Esophagus squamous epithelium (tissue), 5 donors: ENCODE measurements around the gene TNFRSF25. TPM values are rescaled to one million over a fixed set of nuclear protein-coding genes. Genes with fewer than 3 reads are reported as not detected.
"Not testable (repeated sequence)": the region's sequence is repeated elsewhere in the genome, so short reads cannot be mapped to it uniquely, and the experiment has no call there.

Experiments used
- DNase-seq: peaks from one replicate; lab custom pipeline; 2025; lab: John Stamatoyannopoulos, UW
- H3K27ac ChIP-seq, 4 donors: fragments of 200-600 bp; sonication (generic); one replicate each; pipeline ENCODE4 v1.5.1; 2016 to 2019; ENCODE audit warnings: mild to moderate bottlenecking in 1 of 4
- H3K27me3 ChIP-seq, 4 donors: fragments of 200-600 bp; sonication (generic); 1 replicate in 3 of 4; 2 replicates in 1 of 4; pipeline versions ENCODE4 v1.5.1 to v1.6.0; 2017 to 2021; ENCODE audit warnings: antibody characterized with exemption in 1 of 4
- H3K36me3 ChIP-seq, 3 donors: fragments of 200-600 bp; sonication (generic); one replicate each; pipeline ENCODE4 v1.5.1; 2016 to 2019
- H3K4me1 ChIP-seq, 3 donors: fragments of 200-600 bp; sonication (generic); one replicate each; pipeline ENCODE4 v1.5.1; 2017 to 2019
- H3K4me3 ChIP-seq, 4 donors: fragments of 200-600 bp; sonication (generic); 1 replicate in 3 of 4; 2 replicates in 1 of 4; pipeline ENCODE4 v1.5.1; 2016 to 2019; ENCODE audit warnings: mild to moderate bottlenecking in 2 of 4, moderate library complexity in 1 of 4
- H3K9me3 ChIP-seq, 3 donors: fragments of 200-600 bp; sonication (generic); one replicate each; pipeline ENCODE4 v1.5.1; 2016 to 2019
- POLR2A ChIP-seq, 4 donors: fragments of 450-650 bp; IDR thresholded peaks; one replicate each; pipeline ENCODE4 v1.6.1; 2017; ENCODE audit warnings: antibody characterized with exemption in 4 of 4, mild to moderate bottlenecking in 4 of 4, moderate library complexity in 3 of 4
- WGBS, 2 donors: methylation state at CpG; one replicate each; pipeline ENCODE4 v1.1.5; 2018; 5-methylcytosine and 5-hydroxymethylcytosine counted together
- intact Hi-C: fragments of 100-400 bp; cut with DNase I; formaldehyde crosslinking; loops from one replicate; pipeline ENCODE4 v1.15.0; 2022
- total RNA-seq, 4 donors: library from RNA; depleted of rRNA; stranded (reverse); fragments of >200 nt; gene quantifications; one replicate each; pipeline ENCODE4 v1.1.0, GENCODE V29; 2016
- TF ChIP-seq, protein P1 (sequence below), 6 experiments: fragments of 450-650 bp in 4 of 6; fragments of 200-600 bp in 2 of 6; sonication (generic) in 2 of 6; IDR thresholded peaks; one replicate each; pipeline ENCODE4 v1.5.1; 2016 to 2019; ENCODE audit warnings: antibody characterized with exemption in 6 of 6, mild to moderate bottlenecking in 4 of 6, moderate library complexity in 4 of 6
- donor health status: DM: yes; HTN: yes; CAD: no.

The TNFRSF25 gene
- total RNA-seq, 4 donors from 2014 or later = 22.1 to 47.3 (median 34.3) TPM

DNA sequence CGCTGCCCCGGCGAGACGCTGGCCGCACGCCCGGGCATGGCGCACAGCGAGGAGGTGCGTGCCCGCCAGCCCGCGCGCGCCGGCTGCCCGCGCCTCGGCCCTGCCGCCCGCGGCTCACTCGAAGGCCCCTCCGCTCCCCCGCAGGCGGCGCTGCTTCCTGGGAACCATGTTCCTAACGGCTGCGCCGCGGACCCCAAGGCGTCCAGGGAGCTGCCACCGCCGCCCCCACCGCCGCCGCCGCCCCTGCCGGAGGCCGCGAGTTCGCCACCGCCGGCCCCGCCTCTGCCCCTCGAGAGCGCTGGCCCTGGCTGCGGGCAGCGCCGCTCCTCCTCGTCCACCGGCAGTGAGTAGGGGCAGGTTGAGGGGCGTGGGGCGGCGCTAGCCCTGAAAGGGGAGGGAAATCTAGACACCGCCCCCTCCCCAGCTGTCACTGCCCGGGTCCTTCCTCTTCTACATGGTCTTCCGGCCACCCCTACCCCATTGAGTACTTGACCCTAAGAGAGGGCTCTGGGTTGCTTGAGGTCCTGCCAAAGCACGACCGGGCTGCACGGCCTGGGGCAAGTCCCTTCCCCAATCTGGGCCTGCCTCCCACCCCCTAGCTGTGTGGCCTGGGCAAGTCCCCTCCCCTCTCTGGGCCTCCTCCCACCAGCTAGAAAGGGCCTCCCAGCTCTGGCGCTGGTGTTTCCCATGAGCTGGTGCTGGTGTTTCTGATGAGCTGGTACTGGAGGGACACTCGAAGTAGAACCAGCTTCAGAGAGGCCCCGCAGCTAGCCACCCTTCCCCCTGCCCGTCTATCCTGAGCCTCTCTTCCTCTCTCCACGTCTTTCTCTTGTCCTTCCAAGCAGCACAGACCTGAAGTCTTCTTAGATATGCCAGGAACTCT lies 17.0 kb downstream of the TNFRSF25 start:
- TF ChIP-seq POLR2A (IDR thresholded peaks at IDR 0.05) = no peak
- TF ChIP-seq, protein P1, sequence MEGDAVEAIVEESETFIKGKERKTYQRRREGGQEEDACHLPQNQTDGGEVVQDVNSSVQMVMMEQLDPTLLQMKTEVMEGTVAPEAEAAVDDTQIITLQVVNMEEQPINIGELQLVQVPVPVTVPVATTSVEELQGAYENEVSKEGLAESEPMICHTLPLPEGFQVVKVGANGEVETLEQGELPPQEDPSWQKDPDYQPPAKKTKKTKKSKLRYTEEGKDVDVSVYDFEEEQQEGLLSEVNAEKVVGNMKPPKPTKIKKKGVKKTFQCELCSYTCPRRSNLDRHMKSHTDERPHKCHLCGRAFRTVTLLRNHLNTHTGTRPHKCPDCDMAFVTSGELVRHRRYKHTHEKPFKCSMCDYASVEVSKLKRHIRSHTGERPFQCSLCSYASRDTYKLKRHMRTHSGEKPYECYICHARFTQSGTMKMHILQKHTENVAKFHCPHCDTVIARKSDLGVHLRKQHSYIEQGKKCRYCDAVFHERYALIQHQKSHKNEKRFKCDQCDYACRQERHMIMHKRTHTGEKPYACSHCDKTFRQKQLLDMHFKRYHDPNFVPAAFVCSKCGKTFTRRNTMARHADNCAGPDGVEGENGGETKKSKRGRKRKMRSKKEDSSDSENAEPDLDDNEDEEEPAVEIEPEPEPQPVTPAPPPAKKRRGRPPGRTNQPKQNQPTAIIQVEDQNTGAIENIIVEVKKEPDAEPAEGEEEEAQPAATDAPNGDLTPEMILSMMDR (IDR thresholded peaks at IDR 0.05) = no peak
- H3K4me1 ChIP-seq = peaks cover 17 to 34% (median 21%) of the 10 kb centered on the region in 3 donors
- no peaks in the 10 kb centered on the region for H3K9me3 ChIP-seq
- intact Hi-C loops = no loop called here
- WGBS, 2 donors = 43 to 57% methylated on average over 5 to 8 of the region's 66 CpGs
- DNase-seq = no peak
- no peak overlapping the region for H3K27ac ChIP-seq
- peaks cover 0 to 6% (median 0%) of the 10 kb centered on the region in 3 donors for H3K36me3 ChIP-seq
- H3K27me3 ChIP-seq = peaks cover 9 to 97% (median 17%) of the 10 kb centered on the region in 4 donors
- H3K4me3 ChIP-seq = peak overlapping the region in 3 of 4 donors; percentile 13 to 57 (median 35)

DNA sequence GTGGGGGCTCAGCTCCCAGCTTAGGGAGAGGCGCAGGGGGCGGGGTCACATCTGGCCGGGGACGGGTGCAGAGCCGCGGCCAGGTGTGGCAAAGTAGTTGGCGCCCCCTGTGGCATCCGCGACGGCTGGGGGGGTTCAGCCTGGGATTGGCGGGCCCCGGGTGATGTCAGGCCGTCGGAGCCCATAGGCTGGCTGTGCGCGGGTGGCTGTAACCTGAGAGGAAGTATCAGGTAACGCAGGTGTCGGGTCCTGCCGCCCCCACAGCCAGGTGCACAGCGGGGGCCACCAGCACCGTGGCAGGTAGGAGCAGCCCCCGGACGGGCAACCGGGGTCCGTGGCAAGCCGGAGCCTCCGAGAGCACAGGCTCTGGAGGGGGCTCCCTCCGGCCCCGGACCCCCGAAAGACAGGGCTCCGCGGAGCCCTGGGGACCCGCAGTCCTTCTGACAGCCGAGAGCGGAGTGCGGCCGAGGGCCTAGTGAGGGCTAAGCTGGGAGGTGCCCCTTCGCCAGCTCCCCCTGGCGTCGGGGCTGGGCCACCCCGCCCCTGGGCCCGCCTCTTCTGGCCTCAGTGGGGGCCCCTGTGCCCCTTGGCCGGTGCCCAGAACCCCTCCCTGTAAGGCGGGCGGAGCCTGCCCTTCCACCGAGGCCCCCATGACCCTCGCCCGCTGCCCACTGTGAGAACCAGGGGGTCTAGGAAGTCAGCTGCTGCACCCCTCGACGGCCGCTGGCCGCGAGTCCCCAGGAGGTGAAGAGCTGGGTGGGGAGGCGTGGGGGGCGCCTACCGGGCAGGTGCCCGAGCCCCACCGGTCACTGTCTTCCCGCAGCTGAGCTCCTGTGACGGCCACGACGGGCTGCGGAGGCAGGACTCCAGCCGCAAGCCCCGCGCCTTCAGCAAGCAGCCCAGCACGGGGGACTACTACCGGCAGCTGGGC lies 17.9 kb downstream of the TNFRSF25 start:
- Histone ChIP-seq H3K4me3 (peak overlapping the region in 3 of 4 donors; percentile 13 to 57 (median 35)), H3K36me3 (peaks cover 0 to 6% (median 0%) of the 10 kb centered on the region in 3 donors), H3K27ac (no peak overlapping the region), H3K4me1 (peaks cover 17 to 30% (median 21%) of the 10 kb centered on the region in 3 donors), H3K9me3 (no peaks in the 10 kb centered on the region), H3K27me3 (peaks cover 9 to 97% (median 17%) of the 10 kb centered on the region in 4 donors)
- DNase-seq = no peak
- intact Hi-C loops = no loop called here
- TF ChIP-seq POLR2A (IDR thresholded peaks at IDR 0.05) = no peak
- TF ChIP-seq, protein P1 (IDR thresholded peaks at IDR 0.05) = peak in 1 of 6 experiments; percentile 24
- 0% methylated on average over 2 of the region's 68 CpGs; no CpG with 5 or more reads in 1 of the 2 donors for WGBS, 2 donors

DNA sequence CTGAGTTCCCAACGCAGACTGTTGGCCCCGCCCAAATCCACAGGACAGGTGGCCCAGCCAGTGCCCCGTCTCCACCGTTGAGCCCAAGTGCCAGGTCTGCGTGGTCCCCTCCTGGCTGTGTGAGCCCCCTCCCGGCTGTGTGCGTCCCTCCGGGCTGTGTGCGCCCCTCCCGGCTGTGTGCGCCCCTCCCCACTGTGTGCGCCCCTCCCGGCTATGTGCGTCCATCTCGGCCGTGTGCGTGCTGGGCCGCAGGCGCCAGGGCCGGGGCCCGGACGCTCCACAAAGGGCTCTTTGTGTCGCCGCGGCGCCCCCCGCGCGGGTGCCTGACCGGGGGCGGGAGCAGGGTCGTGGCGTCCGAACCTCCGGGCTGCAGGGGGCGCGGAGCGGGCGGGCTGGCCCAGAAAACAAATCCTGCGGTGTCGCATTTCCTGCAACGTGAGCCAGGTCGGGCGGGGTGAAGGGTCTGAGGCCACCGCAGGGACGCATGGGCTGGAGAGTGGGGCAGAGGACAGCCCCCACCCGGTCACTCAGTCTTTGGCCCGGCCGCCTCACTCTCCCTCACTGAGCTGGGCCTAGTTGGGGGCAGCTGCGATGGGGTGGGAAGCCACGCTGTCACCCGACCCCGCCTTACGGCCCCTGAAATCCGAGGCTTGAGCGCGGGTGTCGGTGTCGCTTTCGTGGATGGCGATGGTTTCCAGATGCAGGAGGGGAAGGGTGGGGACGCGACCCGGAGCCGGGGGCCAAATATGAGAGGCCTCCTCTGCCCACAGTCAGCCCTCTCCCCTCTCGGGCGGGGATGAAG lies 18.8 kb downstream of the TNFRSF25 start:
- H3K36me3 ChIP-seq = peaks cover 0 to 6% (median 0%) of the 10 kb centered on the region in 3 donors
- 7% methylated on average over 10 of the region's 67 CpGs; no CpG with 5 or more reads in 1 of the 2 donors for WGBS, 2 donors
- DNase-seq = no peak
- H3K4me3 ChIP-seq = peak overlapping the region in 3 of 4 donors; percentile 13 to 57 (median 35)
- H3K4me1 ChIP-seq = peaks cover 17 to 30% (median 21%) of the 10 kb centered on the region in 3 donors
- H3K27me3 ChIP-seq = peaks cover 9 to 90% (median 17%) of the 10 kb centered on the region in 4 donors
- no peaks in the 10 kb centered on the region for H3K9me3 ChIP-seq
- no peak overlapping the region for H3K27ac ChIP-seq
- intact Hi-C loops = no loop called here
- TF ChIP-seq, protein P1 (IDR thresholded peaks at IDR 0.05) = no peak
- TF ChIP-seq POLR2A (IDR thresholded peaks at IDR 0.05) = no peak

DNA sequence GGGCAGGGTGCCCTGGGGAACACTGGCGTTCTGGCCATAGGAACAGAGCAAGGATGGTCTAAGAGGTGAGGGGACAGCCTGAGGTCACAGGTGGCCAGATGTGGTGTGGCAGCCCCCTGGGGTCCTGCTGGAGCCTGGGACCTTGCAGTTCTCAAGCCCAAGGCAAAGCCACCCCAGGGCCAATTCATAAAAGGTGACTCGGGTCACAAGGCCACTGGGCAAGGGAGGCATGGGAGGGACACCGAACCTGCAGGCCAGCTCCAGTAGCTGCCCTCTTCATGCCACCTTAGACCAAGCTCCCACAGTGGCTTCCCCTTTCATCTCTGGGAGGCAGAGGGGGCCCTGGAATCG lies 19.3 kb downstream of the TNFRSF25 start:
- Histone ChIP-seq H3K4me3 (peak overlapping the region in 1 of 4 donors; percentile 57), H3K4me1 (peaks cover 17 to 30% (median 21%) of the 10 kb centered on the region in 3 donors), H3K9me3 (no peaks in the 10 kb centered on the region), H3K36me3 (peaks cover 0 to under 1% (median 0%) of the 10 kb centered on the region in 3 donors), H3K27ac (no peak overlapping the region), H3K27me3 (peaks cover 9 to 90% (median 17%) of the 10 kb centered on the region in 4 donors)
- DNase-seq = no peak
- 42% methylated on average over 2 of the region's 4 CpGs; no CpG with 5 or more reads in 1 of the 2 donors for WGBS, 2 donors
- intact Hi-C loops = no loop called here
- no peak for TF ChIP-seq POLR2A (IDR thresholded peaks at IDR 0.05)
- TF ChIP-seq, protein P1 (IDR thresholded peaks at IDR 0.05) = no peak

DNA sequence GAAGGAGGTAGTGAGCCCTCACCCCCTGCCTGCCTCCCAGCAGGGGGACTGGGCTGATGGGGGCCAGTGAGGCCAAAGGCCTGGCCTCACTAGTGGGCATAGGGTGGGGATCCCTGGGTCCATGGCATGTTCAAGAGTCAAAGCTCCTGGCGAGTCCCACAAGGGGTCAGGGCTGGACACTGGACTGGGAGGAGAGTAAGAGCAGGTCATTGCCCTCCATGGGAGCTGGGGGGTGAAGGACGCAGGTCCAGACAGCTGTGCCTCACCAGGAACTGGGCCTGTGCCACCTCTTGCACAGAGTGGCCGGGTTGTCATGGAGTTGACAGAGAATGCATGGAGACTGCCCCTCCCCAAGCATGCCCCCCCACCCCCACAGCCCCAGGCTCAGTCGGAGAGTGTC lies 20.0 kb downstream of the TNFRSF25 start:
- H3K9me3 ChIP-seq, H3K4me3 ChIP-seq, H3K27ac ChIP-seq, DNase-seq, intact Hi-C loops, H3K36me3 ChIP-seq: not testable (repeated sequence)
- 60% methylated on average over 1 of the region's 4 CpGs; no CpG with 5 or more reads in 1 of the 2 donors for WGBS, 2 donors
- H3K27me3 ChIP-seq = peaks cover 9 to 90% (median 17%) of the 10 kb centered on the region in 4 donors
- peaks cover 17 to 31% (median 21%) of the 10 kb centered on the region in 3 donors for H3K4me1 ChIP-seq
